CD4-positive, alpha-beta T cell treated with Interferon alpha-2 for 1 hour (primary cell): ENCODE measurements around the gene PEX16.

Experiments
- DNase-seq, 2 donors: peaks; one replicate each; pipeline ENCODE4 v3.0.0-alpha.2; 2020 to 2022

PEX16 gene

DNA sequence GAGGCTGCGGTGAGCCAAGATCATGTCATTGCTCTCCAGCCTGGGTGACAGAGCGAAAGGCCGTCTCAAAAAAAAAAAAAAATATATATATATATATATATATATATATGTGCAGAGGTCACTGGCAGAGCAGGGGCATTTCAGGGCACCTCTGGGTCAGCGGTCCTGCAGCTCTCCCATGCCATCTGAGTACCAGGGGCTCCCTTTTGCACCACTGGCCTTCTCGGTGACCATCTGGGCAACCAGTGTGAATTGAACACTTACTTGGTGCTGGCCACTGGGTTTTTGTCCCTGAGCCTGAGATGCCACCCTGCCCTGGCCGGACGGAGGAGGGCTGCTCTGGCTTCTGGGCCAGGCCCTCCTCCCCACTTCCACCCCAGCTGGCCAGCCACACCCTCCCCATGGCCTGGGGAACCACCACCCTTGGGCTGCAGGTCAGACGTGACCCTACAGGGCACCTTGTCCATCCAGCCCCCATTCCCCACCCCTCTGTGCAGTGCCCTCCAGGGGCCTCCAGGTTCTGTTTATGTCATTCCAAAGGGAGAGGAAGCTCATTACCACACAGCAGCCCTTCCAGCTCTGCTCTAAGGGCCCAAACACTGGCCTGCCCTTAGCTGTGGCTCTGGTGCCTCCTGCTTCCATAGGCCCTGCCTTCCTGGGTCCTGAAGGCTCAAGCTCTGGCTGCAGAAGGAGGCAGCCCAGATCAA lies 22.0 kb downstream of the PEX16 start:
- no peak for DNase-seq

DNA sequence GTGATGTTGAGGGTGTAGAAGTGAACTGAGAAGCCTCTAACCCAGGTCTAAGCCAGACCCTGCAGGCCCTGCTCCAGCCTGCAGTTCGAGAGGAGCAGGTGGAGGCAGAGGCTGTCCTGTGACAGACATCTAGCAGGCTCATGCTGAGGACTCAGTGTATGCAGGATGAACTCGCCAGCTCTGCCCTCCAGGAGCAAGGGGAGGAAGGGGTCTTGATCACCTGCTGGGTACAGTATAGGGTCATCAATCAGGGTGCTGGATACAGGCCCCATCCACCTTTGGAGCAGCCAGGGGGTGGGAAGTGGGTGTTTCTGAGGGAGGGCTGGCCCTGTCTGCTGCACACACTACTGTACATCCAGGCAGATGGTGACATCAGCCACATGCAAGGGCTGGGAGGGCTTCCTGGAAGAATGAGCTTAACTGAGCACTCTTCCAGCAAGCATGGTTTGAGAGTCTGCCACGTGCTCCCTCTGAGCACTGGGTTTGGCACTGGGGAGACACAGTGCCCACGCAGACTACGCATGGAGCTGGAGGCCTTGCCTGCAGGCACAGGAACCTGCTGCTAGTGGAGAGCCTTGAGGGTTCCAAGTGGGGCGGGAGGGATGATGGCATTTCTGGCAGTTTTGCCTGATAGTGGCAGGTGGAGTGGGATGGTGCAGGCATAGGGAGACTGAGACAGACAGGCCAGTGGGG lies 23.0 kb downstream of the PEX16 start:
- DNase-seq = no peak

DNA sequence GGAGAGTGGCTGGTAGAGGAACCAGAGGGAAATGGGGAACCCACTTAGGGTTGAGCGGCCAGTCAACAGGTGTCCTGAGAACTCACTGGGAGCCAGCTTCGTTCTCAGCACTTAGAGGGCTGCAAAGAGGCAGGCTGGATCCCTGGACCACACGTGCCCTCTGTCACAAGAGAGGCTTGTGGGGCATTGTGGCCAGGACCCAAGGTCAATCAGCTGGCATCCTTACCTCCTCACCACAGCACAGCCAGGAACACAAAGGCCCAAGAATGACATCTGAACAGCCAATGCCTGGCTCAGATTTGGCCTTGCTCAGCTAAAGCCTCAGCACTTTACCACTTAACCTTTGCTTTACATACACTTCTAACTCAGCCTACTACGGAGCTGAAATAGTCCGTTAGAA lies 24.8 kb downstream of the PEX16 start:
- no peak for DNase-seq

DNA sequence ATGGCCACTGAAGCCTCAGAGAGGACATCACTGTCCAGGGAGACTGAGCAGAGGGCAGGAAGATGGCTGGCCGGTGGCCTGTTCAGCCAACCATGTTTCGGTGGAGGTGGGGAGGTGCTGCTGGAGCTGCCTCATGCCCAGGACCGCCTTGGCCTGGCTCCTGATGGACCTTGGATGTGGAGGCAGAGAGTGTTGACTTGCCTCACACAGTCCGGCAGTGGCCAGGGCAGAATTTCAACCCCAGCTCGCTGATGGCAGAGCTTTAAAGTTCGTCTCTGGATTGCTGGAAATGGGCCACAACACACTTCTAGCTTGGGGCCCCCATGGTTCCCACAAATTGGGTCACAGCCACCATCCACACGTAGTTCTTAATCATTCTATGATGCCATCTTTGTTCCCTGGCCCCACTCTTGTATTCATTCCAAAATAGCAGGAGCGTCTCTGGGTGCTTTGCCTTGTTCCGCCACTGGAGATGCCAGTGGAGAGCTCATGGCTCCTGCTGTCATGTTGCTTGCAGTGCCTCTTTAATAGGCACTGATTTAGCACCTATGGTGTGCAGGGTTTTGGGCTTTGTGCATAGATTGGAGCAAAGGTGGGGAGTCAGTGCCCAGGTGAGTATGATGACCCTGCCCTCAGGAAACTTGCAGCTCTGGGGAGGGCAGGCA lies 26.7 kb downstream of the PEX16 start:
- no peak for DNase-seq

DNA sequence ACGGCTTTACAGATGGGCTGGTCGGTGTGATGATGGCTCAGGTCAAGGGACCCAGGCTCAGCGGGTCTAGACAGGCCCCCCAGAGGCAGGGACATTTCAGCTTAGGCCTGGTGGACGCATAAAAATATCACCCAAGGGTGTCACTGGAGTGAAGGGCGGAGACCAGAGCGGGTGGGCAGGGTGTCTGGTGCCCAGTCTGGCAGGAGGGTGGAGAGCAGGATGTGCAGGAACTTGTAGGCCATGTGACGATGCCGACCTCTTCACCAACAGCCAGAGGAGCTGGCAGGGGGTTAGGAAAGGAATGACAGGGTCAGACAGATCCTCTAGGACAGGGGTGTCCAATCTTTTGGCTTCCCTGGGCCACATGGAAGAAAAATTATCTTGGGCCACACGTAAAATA lies 27.7 kb downstream of the PEX16 start:
- DNase-seq = no peak

DNA sequence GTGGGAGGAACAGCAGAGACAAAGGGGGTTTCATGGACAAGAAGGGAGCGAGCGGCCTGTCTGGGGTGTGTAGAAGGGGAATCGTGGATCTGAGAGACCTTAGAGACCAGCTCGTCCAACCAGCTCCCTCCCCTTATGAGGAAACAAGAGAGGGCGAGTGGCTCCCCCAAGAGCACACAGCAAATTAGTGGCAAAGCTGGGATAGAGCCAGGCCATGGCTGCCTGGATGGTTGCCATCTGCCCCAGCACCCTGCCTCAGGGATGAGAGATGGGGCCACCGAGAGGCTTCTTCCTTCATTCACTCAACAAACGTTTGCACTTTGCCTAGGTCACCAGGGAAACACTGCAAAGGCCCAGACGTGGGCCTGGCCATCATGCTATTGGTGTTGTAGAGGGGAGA lies 28.1 kb downstream of the PEX16 start:
- no peak for DNase-seq

DNA sequence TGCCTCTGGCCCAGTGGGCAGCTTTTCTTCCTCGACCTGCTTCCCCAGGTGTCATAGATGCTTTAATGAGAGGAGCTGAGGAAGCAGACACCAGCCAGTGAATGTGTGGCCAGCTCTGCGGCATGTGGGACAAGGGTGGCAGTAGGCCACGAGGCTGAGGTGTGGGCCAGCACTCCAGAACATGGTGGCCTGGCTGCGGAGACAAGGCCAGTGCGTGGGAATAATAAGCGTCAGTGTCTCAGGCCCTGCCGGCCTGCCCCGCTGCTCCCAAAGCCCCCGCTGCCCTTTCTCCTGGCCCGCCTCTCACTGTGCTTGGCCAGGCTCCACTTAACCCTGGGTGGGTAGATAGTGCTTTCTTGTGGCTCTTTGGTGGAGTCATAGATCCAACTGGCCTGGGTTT lies 30.1 kb downstream of the PEX16 start:
- no peak for DNase-seq

DNA sequence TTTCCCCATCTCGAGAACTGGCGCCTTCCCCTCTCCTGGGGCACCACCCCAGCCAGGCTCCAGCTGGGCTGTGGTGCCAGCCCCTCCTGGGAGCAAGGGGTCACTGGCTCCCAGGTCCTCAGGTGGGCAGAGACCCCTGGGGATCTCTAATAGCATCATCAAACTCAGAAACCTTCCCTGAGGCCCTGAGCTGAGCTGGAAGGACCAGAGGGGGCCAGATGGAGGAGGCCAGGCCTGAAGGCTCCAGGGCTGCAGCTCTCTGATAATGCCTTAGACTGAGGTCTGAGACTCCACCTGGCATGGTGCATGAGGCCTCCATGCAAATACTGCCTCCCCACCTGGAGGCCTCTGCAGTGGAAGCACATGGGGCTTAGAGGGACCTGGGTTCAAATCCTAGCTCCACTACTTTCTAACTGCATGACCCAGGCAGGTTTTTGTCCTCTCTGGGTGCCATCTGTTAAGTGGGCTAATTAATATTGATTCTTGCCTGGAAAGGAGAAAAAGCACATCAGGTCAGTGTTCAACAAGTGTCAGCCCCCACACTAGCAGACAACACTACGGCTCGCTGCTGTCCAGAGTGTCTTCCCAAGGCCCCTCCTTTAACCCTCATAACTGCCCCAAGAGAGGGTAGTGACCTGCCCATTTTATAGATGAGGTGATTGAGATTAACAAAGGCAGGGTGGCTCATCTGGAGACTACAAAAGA lies 30.7 kb downstream of the PEX16 start:
- no peak for DNase-seq

DNA sequence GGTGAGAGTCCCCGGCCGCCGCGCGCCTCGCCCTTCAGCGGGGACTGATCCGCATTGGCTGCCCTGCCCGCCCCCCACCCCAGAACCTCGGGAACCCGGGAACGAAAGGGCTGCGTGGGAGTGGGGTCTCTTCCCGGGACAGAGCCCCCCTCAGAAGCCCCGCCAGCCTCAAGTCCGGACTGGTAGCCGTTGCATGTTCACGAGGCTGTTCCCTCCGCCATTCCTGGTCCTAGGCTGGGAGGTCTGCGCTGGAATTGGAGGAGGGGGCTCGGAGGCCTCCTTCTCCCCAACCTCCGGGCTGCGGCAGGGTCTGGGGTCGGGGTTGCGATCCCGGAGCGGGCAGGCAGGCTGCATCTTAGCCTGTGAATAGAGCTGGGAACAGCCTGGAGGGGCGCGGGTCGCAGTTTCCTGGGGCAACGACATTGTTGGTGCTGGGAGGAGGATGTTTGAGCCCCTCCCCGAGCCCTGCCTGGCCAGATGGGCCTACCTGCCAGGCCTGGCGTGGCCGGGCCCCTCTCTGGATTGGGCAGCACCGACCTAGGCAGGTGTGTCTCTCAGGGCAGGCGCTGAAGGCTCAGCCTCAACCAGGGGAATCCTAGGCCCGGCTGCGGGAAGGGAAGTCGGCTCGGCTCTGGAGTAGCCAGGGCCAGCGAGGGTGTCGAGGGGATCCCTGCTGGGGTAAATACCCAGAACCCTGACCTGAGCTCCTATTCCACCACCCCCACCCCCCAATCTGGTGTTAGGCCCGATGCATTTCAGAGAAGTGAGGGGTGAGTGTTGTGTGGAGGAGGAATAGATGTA lies 31.6 kb downstream of the PEX16 start:
- DNase-seq = no peak

DNA sequence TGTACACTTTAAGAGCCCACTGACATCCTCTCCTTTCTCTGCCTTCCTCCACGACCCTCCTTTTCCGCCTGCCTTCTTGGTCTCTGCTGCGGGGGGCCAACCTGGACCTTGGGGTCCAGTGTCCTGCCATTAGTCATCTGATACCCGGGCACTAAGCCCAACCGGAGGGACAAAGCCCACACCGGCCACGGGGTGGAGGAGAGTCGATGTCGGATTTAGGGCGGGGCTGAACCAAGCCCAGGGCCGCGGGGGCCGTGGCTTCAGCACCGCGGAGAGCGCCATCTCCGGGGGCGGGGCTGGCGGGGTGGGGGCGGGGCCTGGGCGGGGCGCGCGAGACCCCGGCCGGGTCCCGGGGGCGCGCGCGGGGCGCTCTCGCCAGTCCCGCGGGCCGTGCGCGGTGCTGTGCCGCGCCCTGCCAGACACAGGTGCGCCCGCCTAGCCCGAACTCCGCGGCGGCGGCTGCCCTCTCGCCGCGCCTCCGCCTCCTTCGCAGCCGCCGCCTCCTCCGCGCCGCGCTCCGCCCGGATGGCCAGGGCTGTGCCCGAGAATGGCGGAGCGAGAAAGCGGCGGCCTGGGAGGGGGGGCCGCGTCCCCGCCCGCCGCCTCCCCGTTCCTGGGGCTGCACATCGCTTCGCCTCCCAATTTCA lies 32.3 kb downstream of the PEX16 start, which contains the start of gene MAPK8IP1:
MAPK8IP1 (plus strand) TSS at position 378 of the 647 bp plus-strand sequence; CDS start at position 548, 170 bp downstream.
- peak; percentile 29 to 72 for DNase-seq

DNA sequence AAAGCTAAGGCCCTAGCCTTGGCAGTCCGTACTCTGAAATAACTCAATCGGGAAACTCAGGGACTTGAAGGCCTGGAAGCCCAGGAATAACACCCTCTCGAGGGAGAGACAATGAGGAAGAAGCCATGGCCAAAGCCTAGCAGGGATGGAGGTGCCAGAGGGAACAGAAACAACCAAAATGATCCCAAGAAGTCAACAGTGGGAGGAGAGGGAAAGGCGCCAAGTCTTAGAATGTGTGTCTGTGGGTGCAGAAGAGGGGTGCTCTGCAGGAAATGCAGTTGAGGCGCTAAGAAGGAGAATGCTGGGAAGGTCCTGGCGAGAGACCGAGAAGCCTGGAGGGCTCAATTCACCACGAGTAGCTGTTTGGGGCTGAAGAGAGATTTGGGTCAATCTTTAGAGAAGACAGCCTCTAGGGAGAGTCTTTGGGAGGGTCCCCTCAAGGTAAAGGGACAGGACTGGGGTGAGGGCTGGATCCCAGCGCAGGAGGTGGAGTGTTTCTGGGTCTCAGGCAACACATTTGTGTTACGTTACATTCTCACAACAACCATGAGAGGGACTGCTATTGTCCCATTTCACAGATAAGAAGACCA lies 33.0 kb downstream of the PEX16 start:
- DNase-seq = no peak

DNA sequence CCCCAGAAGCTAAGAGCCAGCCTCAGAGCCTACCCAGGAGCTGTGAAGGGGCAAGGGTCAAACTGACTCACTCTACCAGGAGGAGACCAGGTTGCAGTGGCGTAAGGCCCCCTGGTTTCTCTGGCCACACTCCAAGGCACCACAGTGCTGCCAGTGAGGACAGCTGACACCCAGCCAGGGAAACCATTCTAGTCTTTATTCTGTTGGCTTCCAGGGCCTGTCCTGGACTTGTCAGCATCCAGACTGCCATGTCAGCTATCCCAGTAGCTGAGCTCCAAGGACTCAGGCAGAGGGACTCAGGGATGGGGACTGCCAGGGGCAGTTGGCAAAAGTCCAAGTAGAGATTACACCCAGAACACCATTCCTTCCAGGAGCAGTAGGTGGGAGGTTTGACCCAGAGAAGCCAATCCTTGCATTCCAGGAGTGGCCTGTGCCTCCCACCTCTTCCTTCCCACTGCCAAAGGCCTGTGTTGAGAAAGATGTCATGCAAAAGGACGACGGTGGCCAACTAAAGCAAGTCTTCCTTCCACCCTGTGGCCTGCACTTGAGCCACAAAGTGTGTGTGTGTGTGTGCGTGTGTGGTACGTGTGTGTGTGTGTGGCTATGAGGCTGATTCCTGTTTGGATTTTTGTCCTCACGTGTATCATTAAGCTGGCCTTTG lies 35.8 kb downstream of the PEX16 start:
- DNase-seq = no peak

DNA sequence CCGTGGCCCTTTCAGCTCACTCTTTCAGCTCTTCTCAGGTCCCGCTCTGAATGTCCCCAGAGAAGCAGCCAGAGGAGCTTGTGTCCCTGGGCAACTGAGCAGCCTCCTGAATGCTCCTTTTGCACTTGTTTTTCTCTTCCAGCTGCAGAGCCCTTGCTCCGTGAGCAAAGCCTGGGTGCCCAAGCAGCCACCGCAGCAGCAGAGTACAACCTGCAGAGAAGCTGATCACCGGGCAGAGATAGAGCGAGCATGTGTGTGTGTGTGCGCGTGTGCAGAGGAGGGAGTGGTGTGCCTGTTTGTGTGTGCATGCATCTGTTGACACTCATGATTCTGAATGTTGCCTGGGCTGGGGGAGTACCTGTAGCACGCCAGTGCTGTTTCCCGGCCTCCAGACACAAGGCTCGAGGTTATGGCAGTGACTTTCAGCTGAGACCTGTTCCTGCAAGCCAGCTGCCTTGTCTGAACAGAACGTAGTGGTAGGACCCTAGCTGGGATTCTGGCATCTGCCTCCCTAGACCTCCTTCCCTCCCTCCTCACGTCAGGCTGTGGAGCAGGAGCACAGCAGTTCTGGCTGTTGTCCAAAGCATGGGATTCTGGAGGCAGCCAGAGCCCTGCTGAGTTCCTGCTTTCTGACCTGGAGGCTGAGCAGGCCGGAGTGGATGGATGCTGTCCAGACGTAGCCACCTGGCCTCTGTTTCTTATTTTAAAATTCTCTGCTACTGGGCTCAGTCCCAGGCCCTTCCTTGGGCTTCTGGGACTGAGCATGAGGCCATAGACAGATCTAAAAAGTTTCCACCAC lies 36.7 kb downstream of the PEX16 start:
- no peak for DNase-seq

DNA sequence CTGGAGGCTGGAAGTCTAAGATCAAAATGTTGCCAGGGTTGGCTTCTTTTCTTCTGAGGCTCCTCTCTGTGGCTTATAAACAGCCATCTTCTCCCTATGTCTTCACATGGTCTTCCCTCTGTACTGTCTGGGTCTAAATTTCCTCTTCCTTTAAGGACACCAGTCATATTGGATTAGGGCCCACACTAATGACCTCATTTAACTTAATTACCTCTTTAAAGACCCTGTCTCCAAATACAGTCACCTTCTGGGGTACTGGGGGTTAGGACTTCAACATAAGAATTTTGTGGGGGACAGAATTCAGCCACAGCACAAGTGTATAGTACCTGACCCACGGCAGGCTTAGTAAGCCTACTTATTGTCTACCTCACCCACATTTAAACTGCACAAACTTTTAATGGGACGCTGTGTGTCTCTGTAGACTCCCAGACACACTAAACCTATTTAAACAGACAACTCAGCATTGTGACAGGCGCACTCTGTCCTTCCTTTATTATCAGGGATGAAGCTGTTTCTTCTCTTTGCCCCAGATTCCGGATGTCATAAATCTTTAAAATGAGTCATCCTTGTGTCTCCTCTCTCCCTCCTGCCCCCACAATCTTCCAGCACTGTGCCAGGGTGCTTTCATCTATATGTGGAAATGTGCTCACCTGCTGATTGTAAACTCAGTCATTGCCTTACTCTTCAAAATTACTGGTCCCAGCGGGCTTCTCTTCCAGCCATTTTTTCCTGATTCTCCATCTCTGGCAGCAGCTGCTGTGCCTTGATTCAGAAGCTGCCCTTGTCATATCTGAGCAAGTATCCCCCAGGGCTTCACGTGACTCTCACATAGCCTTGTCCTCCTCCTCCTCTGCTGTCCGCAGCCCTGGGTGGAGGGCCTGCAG lies 37.6 kb downstream of the PEX16 start:
- DNase-seq = no peak

DNA sequence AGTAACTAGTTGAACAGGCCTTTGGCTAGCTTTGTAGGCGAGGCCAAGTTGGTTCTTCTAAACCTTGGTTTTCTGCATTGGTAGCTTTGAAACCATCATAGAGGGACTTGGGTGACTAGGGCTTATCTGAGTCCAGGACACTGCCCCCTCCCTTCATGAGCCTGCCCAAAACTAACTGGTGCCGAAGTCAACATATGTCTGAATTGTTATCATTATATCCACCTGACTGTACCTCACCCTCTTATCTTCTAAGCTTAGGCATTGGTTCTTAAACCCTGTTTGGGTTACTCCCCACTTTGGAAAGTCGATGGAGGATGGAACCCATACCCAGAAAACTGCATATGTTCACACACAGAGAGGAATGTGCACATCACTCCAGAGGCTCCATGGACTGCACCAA lies 39.8 kb downstream of the PEX16 start:
- no peak for DNase-seq

DNA sequence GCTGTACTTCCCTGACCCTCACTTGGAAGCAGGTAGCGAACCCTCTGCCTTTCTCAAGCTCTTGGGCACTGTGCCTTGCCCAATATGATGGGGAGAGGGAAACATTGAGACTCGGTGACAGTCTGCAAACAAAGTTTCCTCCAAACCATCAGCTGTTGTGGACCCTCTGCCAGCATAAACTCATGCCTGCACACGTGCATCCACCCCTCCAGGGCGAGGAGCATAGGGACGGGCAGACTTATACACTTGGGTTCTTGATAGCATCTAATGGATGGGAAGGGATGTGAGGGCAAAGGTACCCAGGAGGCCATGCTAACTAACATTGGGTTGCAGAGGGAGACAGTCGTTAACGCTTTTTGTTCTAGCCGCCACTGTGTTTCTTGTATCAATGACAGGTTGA lies 40.5 kb downstream of the PEX16 start:
- DNase-seq = no peak

DNA sequence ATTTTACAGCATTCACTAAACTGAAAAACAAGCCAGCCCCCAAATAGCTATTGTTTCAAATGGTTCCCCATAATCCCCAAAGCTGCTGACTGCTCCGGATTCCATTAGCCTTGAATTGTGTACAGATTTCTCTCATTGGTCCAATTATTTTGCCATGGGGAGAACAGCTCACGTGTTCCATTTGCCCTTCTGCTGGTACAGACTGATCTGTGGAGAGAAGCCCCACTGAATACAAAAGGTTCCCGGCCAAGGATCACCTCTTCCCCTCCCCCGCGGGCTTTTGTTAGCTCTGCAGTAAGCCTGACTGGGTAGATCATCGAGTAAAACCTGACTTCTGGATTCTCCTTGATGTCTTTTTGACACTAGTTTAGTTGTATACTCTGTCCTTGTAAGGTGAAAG lies 41.3 kb downstream of the PEX16 start:
- no peak for DNase-seq

DNA sequence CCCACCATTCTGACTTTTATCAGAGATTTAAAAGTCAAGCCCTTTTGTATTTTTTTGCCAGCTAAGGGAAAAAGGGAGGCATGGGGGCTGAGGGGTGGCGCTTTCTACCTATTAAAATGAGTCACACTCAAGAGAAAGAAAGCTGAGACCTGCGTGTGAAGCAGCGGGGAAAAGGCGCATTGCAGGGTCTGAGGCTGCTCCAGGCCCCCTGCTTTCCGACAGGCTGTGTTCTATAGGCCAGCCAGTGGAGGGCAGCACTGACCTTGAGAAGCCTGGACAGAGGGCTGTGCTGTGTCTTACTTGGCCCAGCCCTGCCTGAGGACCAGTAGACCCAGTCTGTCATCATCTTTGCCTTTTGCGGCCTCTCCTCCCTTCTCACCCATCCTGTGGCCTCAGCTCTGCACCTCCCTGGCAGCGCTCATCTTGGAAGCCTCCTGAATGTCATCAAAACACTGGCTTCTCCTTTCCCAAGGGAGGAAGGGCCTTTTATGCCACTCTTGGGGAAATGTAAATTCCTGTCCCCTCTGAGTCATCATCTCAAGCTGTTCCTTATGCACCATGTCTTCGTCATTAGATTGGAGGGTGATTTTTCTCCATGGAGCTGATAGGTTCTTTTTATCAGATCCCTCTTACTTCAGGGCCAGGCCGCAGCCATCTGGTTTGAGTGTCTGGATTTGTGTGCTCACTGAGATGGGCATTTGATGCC lies 44.9 kb downstream of the PEX16 start:
- DNase-seq = peak; percentile 33 to 39
